HG02798 (cell line): Measurements from ENCODE around the gene SEPTIN11.

Experiments
- ATAC-seq: cut with Tn5 transposase; IDR thresholded peaks from one replicate; pipeline ENCODE4 v1.9.1; 2021; ENCODE audit warnings: mild to moderate bottlenecking; ENCODE audit not compliant: unreplicated experiment, poor library complexity

The SEPTIN11 gene

GRCh38 chr4:76949276-76950051, at the start of gene SEPTIN11:
TSS of gene SEPTIN11 (plus strand) at chr4:76949752. CDS start at chr4:76949904, 152 bp downstream.
- peak; percentile 76 for ATAC-seq

DNA sequence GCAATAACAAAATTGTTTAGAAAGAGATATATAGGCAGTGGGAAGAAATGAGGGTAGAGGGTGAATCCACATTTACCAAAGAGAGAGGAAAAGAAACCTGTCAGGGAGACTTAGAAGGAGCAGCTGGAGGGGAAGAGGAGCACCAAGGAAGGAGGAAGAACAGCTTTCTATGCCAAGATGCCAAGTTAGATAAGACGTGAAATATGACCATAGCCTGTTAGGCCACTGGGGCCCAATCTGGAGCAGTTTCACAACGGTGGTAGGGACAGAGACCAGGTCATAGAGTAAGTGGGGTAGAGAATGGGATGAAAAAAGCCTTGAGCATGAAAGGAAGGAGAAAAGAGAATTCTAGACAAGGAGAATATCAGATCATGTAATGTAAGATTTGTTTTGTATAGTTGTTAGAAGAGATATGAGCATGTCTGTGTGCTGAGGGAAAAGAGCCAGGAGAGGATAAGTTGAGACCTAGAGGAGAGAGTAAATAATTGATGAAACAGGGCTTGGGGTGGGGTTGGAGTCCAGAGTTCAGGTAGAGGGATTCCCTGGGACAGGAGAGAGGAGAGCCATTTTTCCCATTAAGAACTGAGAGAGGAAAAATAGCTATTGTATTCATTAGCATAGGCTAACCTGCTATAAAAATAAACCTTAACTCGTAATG, 47.2 kb upstream of the SEPTIN11 start:
- ATAC-seq, result no peak

DNA sequence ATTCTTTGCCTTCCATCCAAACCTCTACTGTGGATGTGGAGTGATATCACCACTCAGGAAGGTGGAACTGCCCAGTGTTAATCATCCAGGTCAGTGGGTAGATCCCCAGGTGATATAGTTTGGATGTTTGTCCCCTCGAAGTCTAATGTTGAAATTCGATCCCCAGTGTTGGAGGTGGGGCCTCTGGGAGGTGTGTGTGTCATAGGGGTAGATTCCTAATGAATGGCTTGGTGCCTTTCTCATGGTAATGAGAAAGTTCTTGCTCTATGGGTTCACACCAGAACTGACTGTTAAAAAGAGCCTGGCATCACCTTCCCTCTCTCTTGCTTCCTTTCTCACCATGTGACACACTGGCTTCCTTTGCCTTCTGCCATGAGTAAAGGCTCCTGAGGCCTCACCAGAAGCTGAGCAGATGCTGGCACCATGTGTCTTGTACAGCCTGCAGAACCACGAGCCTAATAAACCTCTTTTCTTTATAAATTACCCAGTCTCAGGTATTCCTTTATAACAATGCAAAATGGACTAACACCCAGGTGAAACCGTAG, 44.8 kb upstream of the SEPTIN11 start:
- ATAC-seq, result no peak

- no peak for ATAC-seq
Observed at GRCh38 chr4:76905521-76905920, 44.0 kb upstream of the SEPTIN11 start.

DNA sequence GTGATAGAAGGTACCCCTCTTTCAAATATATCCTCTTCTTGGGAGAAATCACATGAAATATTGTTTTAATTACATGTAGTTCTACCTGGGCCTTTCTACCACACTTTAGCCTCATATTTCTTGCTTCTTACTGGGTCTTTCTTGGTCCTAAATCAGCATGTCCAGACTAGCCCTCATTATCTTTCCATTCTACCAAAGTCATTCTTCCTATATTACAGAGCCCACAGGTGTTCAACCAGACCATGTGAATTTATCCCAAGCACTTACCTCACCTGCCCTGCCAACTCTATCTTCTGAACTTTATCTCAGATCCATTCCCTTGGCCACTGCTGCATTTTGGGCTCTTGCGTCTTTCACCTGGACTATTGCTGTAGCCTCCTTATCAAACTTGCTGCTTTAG, 39.8 kb upstream of the SEPTIN11 start:
- ATAC-seq, result no peak

DNA sequence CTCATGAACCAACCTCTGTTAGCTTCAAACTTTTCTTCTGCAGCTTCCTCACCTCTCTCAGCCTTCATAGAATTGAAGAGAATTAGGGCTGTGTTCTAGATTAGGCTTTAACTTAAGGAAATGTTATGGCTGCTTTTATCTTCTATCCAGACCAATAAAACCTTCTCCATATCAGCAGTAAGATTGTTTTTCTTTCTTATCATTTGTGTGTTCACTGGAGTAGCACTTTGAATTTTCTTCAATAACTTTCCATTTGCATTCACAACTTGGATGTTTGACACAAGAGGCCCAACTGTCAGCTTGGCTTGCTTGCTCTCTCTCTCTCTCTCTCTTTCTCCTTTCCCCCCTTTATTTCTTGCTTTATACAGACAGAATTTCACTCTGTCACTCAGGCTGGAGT, 28.8 kb upstream of the SEPTIN11 start:
- ATAC-seq, result no peak

DNA sequence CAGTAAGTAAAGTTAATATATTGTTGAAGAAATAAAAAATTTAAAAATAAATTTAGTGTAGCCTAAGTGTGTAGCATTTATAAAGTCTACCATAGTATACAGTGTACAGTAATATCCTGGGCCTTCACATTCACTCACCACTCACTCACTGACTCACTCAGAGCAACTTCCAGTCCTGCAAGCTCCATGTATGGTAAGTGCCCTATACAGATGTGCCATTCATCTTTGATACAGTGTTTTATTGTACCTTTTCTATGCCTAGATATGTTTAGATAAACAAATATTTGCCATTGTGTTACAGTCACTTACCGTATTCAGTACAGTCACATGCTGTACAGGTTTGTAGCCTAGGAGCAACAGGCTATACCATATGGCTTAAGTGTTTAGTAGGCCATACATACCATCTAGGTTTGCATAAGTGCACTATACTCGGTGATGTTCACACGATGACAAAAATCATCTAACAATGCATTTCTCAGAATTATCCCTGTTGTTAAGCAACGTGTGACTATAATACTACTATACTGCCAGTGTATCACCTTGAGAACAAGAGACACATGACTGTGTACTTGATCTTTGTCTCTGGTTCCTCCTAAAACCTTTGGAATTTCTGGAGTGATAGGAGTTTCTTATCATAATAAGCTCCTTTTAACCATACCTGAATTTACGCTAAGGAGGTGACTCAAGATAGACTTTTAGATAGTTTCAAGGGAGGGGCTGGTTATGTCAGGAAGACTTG, 25.8 kb upstream of the SEPTIN11 start:
- no peak for ATAC-seq

DNA sequence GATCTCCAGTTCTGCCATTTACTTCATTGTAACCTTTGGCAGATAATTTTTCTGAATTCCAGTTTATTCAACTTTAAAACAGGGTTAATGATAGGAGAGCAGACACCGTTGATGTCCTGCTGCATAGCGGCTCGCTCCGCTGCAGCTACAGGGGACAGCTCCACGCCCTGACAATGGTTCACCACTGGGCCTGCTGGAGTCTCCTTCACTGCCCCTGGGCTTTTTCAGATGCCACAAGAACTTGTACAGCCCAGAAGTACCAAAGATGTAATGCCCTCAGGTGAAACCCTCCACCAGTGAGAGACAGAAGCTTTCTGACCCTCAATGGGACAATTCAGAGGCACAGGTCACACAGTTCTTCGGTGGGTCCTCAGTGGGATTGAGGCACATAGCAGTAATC, 22.7 kb upstream of the SEPTIN11 start:
- ATAC-seq, result no peak

DNA sequence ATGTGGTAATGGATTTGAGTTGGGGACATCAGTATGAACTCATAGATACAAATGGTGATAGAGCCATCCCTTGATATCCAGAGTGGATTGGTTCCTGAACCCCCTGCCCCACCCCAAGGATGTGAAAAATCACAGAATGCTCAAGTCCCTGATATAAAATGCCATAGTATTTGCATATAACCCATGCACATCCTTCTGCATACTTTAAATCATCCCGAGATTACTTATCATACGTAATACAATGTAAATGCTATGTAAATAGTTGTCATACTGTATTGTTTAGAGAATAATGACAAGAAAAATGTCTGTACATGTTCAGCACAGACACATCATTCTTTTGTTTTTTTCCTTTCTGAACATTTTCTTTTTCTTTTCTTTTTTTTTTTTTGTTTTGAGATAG, 18.9 kb upstream of the SEPTIN11 start:
- ATAC-seq, result no peak

- no peak for ATAC-seq
Observed at GRCh38 chr4:76931087-76931486, 18.5 kb upstream of the SEPTIN11 start.

DNA sequence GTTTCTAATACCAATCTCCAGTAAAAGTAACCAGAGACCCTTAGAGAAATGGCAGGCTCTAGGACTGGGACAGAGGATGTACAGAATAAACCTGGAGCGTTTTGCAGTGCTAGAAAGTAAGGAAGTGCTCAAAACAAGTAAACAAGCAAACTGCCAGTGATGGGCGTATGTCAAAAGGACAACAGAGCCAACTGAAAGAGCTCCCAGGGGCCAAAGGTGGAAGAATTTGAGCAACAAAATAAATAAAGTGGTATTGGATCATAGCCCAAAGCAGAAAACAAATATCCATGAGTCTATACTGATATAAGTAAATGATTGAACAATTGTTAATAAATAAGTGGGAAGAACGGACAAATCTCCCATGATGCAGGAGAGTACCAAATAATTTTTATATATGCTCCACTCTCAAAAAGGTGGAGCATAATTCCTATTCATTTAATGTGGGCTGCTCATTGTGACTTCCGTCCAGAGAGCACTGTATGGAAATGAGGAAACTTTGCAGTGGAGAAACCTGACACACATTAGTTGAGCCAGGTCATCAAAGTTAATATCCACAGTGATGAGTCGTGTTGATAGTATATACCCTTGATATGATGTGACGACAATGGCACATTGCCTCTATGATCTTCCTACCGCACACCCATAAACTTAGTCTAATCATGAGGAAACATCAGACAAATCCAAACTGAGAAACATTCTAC, 17.8 kb upstream of the SEPTIN11 start:
- no peak for ATAC-seq

GRCh38 chr4:76939184-76939583, 10.4 kb upstream of the SEPTIN11 start:
- ATAC-seq, result no peak

DNA sequence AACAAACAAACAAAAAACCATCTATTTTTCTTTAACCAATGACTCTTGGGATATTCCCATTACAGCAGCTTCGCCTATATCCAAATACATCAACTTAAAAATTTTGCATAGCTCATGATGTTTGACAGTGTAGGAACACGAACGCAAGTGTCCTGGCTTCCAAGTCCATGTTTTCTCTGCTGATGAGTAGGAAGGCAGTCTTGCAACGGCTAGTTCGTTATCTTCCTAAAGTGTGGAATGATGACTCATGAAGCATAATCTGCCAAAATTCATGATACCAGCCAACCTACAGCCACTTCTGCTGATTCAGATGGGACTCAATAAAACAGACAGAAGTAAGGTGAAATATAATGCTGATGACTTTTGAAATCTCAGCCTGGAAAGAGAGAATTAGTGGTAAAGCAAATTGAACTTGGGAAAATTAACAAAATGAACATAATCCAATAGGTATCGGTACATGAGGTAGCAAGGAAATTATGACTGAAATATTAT, 6.4 kb upstream of the SEPTIN11 start:
- ATAC-seq, result no peak

GRCh38 chr4:76943790-76944189, 5.8 kb upstream of the SEPTIN11 start:
- ATAC-seq, result no peak

- no peak for ATAC-seq
Observed at GRCh38 chr4:76947369-76947768, 2.2 kb upstream of the SEPTIN11 start.

DNA sequence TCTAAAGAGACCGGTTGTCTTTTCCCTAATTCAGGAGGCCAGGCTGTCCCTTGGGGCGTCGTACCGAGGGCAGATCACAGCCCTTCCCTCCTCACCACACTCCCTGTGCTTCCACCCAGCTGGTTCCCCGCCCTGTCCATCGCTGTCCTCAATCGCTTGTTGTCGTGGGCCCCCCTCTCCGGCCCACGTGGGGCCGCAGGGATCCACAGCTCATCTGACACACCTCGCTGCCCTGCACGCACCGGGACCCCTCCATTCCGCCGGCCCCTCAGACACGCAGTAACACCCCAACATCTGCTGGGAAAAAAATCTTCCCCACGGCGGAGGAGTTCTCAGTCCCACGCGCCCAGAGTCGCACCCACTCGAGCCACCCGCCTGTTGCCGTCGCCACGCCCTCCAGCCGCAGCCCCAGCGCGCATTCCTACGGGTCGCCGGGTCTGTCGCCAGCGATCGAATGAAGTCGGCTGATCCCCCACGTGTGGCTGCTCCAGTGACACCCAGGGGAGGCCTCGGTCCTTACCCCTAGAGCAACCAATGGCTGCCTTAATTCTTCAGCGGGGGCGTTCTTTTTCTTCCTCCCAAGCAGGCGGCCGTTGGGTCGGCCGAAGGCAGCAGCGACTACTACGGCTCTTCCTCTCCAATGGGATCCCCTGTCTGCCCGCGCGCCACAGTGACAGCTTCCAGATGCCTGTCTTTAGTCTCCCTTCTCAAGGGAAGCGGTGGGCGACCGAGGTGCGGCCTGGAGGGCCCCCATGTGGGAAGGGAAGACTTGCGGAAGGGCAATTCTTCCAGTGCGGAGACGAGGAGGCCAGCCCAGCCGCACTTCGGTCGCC, 893 bp upstream of the SEPTIN11 start:
- peak; percentile 47 for ATAC-seq

DNA sequence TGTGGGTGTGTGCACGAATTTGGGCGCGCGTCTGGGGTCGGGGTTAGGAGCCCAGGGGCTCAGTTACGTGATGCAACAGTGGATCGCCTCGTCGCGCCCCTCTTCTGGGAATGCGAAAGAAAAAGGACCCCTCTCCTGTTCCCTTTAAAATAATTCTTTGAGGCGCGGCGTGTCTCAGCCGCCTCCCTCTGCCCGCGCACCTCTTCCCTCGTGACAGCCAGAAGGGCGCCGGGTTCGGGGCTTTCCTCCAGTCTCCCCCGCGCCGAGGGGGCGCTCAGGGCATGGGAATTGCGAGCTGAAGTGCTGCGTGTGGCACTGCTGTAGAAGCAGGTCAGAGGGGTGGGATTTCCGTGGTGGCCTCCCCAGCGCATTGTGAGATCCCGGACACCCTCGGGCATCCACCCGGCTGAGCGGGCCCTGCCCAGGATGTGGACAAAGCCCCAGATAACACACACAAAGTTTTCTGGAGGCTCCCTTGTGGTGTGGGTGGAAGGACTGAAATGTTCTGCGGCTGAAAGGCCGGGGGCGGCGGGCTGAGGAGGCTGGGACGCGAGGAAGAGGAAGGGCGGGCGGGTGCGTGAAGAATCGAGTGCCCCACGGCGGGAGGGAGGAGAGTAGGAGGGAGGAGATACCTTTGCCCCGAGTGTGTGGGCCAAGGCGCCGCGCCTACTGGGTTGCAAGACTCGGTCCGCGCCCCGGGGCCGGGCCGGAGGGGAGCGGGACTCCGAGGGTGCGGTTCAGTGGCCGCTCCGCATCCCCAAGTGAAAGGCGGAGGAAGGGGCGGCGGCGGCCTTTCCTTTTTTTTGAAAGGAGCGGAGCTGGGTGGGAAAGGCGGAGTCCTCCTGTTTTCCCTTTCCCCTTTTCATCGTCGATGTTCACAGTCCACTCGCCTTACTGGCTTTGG, 752 bp downstream of the SEPTIN11 start:
- peak; percentile 23 for ATAC-seq

- ATAC-seq, result no peak
Observed at GRCh38 chr4:76950956-76951671, 1.6 kb downstream of the SEPTIN11 start.
